RWPE2 (cell line): ENCODE results near the gene TOMM34.

ENCODE experiments used
- ATAC-seq: fragments of 200-7000 bp; cut with Tn5 transposase; 3 replicates; pipeline ENCODE4 v1.9.1; 2021; ENCODE audit warnings: low read depth
- DNase-seq: peaks from one replicate; pipeline ENCODE4 v3.0.0-alpha.2; 2020; ENCODE audit warnings: low spot score
- H3K27ac ChIP-seq: fragments of 450-650 bp; 2 replicates; pipeline ENCODE4 v1.5.1; 2017; ENCODE audit warnings: mild to moderate bottlenecking; ENCODE audit not compliant: poor library complexity, severe bottlenecking
- H3K27me3 ChIP-seq: fragments of 250-450 bp; sonication (Bioruptor Pico); 2 replicates; pipeline ENCODE4 v1.5.1; 2021; ENCODE audit warnings: mild to moderate bottlenecking, moderate library complexity; ENCODE audit not compliant: insufficient read depth, poor library complexity, severe bottlenecking
- H3K36me3 ChIP-seq: fragments of 250-450 bp; sonication (Bioruptor Pico); 2 replicates; pipeline ENCODE4 v1.5.1; 2020; ENCODE audit warnings: low read depth, mild to moderate bottlenecking, moderate library complexity
- H3K4me1 ChIP-seq: fragments of 250-450 bp; sonication (Bioruptor Pico); 2 replicates; pipeline ENCODE4 v1.5.1; 2021; ENCODE audit warnings: mild to moderate bottlenecking, moderate library complexity; ENCODE audit not compliant: insufficient read depth, poor library complexity, severe bottlenecking
- H3K4me3 ChIP-seq: fragments of 250-450 bp; sonication (Bioruptor Pico); 2 replicates; pipeline ENCODE4 v1.5.1; 2021; ENCODE audit warnings: mild to moderate bottlenecking, moderate library complexity; ENCODE audit not compliant: severe bottlenecking
- H3K9me3 ChIP-seq: fragments of 250-450 bp; sonication (Bioruptor Pico); 2 replicates; pipeline ENCODE4 v1.5.1; 2021; ENCODE audit warnings: mild to moderate bottlenecking, moderate library complexity; ENCODE audit not compliant: severe bottlenecking
- TF ChIP-seq, protein P1 (sequence below): fragments of 450-650 bp; IDR thresholded peaks from one replicate; pipeline ENCODE4 v1.5.1; 2017; ENCODE audit warnings: mild to moderate bottlenecking, moderate library complexity; ENCODE audit not compliant: poor library complexity, severe bottlenecking

Gene TOMM34

DNA sequence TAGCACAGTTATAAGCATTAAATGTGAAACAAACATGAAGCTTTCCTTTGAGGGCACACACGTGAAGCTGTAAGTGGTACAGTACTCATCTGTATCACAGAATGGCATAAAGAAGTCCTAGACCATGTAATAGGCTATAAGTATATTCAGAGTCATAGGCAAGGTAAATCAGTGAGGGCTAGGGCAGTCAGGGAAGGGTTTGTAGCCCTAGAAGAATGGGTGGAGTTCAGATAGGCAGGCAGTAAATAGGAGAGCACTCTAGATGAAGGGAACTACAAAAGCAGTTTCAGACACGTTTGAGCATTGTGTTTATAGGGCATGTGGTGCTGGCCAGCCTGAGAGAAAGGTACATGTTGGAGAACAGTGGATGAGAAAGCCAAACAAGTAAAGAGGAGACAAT lies 65.2 kb downstream of the TOMM34 start:
- Histone ChIP-seq H3K9me3 (no peaks in the 10 kb centered on the region), H3K36me3 (peaks cover 69% of the 10 kb centered on the region), H3K27me3 (no peaks in the 10 kb centered on the region), H3K27ac (no peak overlapping the region), H3K4me1 (peaks cover 25% of the 10 kb centered on the region), H3K4me3 (no peak overlapping the region)
- ATAC-seq (peak; percentile 38), DNase-seq (no peak)
- TF ChIP-seq, protein P1, sequence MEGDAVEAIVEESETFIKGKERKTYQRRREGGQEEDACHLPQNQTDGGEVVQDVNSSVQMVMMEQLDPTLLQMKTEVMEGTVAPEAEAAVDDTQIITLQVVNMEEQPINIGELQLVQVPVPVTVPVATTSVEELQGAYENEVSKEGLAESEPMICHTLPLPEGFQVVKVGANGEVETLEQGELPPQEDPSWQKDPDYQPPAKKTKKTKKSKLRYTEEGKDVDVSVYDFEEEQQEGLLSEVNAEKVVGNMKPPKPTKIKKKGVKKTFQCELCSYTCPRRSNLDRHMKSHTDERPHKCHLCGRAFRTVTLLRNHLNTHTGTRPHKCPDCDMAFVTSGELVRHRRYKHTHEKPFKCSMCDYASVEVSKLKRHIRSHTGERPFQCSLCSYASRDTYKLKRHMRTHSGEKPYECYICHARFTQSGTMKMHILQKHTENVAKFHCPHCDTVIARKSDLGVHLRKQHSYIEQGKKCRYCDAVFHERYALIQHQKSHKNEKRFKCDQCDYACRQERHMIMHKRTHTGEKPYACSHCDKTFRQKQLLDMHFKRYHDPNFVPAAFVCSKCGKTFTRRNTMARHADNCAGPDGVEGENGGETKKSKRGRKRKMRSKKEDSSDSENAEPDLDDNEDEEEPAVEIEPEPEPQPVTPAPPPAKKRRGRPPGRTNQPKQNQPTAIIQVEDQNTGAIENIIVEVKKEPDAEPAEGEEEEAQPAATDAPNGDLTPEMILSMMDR = no peak
